NB4 (cell line): ENCODE data around the gene ZNF708.
"Not testable (repeated sequence)": the region's sequence is repeated elsewhere in the genome, so short reads cannot be mapped to it uniquely, and the experiment has no call there.

Source experiments
- MYC ChIP-seq: IDR thresholded peaks from 2 replicates; pipeline ENCODE4 v1.6.1; 2011; ENCODE audit warnings: low read depth, low read length
- POLR2A ChIP-seq: IDR thresholded peaks from 2 replicates; pipeline ENCODE4 v1.6.1; 2011; ENCODE audit warnings: mild to moderate bottlenecking; ENCODE audit not compliant: insufficient read length; ENCODE audit errors: extremely low read depth
- TF ChIP-seq, protein P1 (sequence below): IDR thresholded peaks from one replicate; pipeline ENCODE4 v1.5.1; 2012; ENCODE audit warnings: low read depth, low read length
- TF ChIP-seq, protein P2 (sequence below): IDR thresholded peaks from 2 replicates; pipeline ENCODE4 v1.6.1; 2011; ENCODE audit warnings: low read depth, low read length

DNA sequence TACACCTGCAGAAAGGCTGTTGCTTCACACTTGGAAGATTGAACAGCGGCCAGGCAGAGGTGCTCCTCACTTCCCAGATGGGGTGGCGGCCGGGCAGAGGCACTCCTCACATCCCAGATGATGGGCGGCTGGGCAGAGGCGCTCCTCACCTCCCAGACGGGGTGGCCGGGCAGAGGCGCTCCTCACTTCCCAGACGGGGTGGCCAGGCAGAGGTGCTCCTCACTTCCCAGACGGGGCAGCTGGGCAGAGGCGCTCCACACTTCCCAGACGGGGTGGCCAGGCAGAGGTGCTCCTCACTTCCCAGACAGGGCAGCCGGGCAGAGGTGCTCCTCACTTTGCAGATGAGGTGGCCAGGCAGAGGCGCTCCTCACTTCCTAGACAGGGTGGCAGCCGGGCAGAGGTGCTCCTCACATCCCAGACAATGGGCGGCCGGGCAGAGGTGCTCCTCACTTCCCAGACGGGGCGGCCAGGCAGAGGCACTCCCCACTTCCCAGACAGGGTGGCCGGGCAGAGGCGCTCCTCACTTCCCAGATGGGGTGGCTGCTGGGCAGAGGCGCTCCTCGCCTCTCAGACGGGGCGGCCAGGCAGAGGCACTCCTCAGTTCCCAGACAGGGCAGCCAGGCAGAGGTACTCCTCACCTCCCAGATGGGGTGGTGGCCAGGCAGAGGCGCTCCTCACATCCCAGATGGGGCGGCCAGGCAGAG lies 69.6 kb downstream of the ZNF708 start:
- TF ChIP-seq, protein P1, sequence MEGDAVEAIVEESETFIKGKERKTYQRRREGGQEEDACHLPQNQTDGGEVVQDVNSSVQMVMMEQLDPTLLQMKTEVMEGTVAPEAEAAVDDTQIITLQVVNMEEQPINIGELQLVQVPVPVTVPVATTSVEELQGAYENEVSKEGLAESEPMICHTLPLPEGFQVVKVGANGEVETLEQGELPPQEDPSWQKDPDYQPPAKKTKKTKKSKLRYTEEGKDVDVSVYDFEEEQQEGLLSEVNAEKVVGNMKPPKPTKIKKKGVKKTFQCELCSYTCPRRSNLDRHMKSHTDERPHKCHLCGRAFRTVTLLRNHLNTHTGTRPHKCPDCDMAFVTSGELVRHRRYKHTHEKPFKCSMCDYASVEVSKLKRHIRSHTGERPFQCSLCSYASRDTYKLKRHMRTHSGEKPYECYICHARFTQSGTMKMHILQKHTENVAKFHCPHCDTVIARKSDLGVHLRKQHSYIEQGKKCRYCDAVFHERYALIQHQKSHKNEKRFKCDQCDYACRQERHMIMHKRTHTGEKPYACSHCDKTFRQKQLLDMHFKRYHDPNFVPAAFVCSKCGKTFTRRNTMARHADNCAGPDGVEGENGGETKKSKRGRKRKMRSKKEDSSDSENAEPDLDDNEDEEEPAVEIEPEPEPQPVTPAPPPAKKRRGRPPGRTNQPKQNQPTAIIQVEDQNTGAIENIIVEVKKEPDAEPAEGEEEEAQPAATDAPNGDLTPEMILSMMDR = not testable (repeated sequence)
- TF ChIP-seq POLR2A, MYC: not testable (repeated sequence)
- TF ChIP-seq, protein P2, sequence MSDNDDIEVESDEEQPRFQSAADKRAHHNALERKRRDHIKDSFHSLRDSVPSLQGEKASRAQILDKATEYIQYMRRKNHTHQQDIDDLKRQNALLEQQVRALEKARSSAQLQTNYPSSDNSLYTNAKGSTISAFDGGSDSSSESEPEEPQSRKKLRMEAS = not testable (repeated sequence)
